Panc1 (cell line): ENCODE results near the gene MPZL1.

Experiments
- CTCF ChIP-seq: fragments of 450-650 bp; IDR thresholded peaks from 2 replicates; pipeline ENCODE4 v1.5.1; 2017; ENCODE audit warnings: mild to moderate bottlenecking
- POLR2AphosphoS5 ChIP-seq: IDR thresholded peaks from 2 replicates; pipeline ENCODE4 v1.6.1; 2012; ENCODE audit warnings: mild to moderate bottlenecking, low read depth, low read length, moderate library complexity
- REST ChIP-seq, 2 experiments: IDR thresholded peaks; 2 replicates each; pipeline ENCODE4 v1.6.1; 2011 to 2012; ENCODE audit warnings: low read depth in 2 of 2, control low read depth in 1 of 2, low read length in 1 of 2, mild to moderate bottlenecking in 1 of 2, moderate library complexity in 1 of 2; ENCODE audit not compliant: insufficient read depth in 1 of 2

GRCh38 chr1:167777269-167777650, 55.5 kb downstream of the MPZL1 start:
- TF ChIP-seq REST (IDR thresholded peaks at IDR 0.05; ENCODE audit: insufficient read depth in 1 of 2, low read depth in 2 of 2, low read length in 1 of 2) (no peak), CTCF (no peak), POLR2AphosphoS5 (no peak)
